Lung (tissue), 12 donors: Measurements from ENCODE around the gene NDUFS4. TPM values are rescaled to one million over a fixed set of nuclear protein-coding genes. Genes with fewer than 3 reads are reported as not detected.
"Not testable (repeated sequence)": the region's sequence is repeated elsewhere in the genome, so short reads cannot be mapped to it uniquely, and the experiment has no call there.

Experiments
- ATAC-seq: fragments of 200-7000 bp; cut with Tn5 transposase; one replicate; pipeline ENCODE4 v1.9.1; 2020; ENCODE audit warnings: moderate number of reproducible peaks; ENCODE audit not compliant: insufficient read depth, low FRiP score
- DNase-seq, 3 donors: peaks; one replicate each; pipeline ENCODE4 v3.0.0-alpha.2; 2013 to 2017
- H3K27ac ChIP-seq, 2 donors: one replicate each; pipeline ENCODE4 v1.5.1; 2013; ENCODE audit warnings: mild to moderate bottlenecking in 2 of 2, moderate library complexity in 2 of 2, control low read depth in 1 of 2, inconsistent platforms in 1 of 2, low read depth in 1 of 2, low read length in 1 of 2
- H3K27me3 ChIP-seq, 3 donors: one replicate each; pipeline ENCODE4 v1.5.1; 2013; ENCODE audit warnings: low read length in 2 of 3; ENCODE audit not compliant: control insufficient read depth in 3 of 3, insufficient read depth in 3 of 3
- H3K36me3 ChIP-seq, 4 donors: one replicate each; pipeline ENCODE4 v1.5.1; 2013; ENCODE audit warnings: low read length in 4 of 4, mild to moderate bottlenecking in 1 of 4, moderate library complexity in 1 of 4; ENCODE audit not compliant: control insufficient read depth in 4 of 4, insufficient read depth in 4 of 4
- H3K4me1 ChIP-seq, 5 donors: one replicate each; pipeline ENCODE4 v1.5.1; 2013; ENCODE audit warnings: low read length in 5 of 5, mild to moderate bottlenecking in 2 of 5, moderate library complexity in 1 of 5; ENCODE audit not compliant: control insufficient read depth in 5 of 5, insufficient read depth in 5 of 5
- H3K4me3 ChIP-seq: one replicate; pipeline ENCODE4 v1.5.1; 2013; ENCODE audit warnings: mild to moderate bottlenecking, control low read depth, moderate library complexity
- H3K9ac ChIP-seq, 2 donors: one replicate each; pipeline ENCODE4 v1.5.1; 2013; ENCODE audit warnings: low read length in 2 of 2, control low read depth in 1 of 2; ENCODE audit not compliant: insufficient read depth in 1 of 2
- H3K9me3 ChIP-seq, 4 donors: one replicate each; pipeline ENCODE4 v1.5.1; 2013; ENCODE audit warnings: low read length in 3 of 4, mild to moderate bottlenecking in 1 of 4, moderate library complexity in 1 of 4; ENCODE audit not compliant: control insufficient read depth in 4 of 4, insufficient read depth in 3 of 4
- WGBS, 2 donors: extraction: QIAGEN DNeasy Blood & Tissue Kit; methylation state at CpG; one replicate each; pipeline ENCODE4 v1.1.7; 2013; 5-methylcytosine and 5-hydroxymethylcytosine counted together
- polyA plus RNA-seq, 2 donors: library from polyadenylated mRNA; stranded (reverse); fragments of 200-250 nt; gene quantifications; one replicate each; pipeline ENCODE4 v1.2.1, GENCODE V29; 2013
- total RNA-seq, 2 donors: library from RNA; depleted of rRNA in 1 of 2; stranded (reverse); fragments of >200 nt in 1 of 2; gene quantifications; one replicate each; pipeline ENCODE4 v1.2.1, GENCODE V29; 2014 to 2021
- TF ChIP-seq, protein P1 (sequence below): IDR thresholded peaks from 2 replicates; pipeline ENCODE4 v1.5.1; 2012; ENCODE audit warnings: mild to moderate bottlenecking; ENCODE audit errors: control extremely low read depth, extremely low read depth
- donor health status: control.
- donor health status: control.
- donor health status: Bipolar disorder and iron deficiency.
- donor health status: healthy.
- donor health status: DM: yes; HTN: yes; CAD: no.

The NDUFS4 gene
- total and polyA plus RNA-seq, 4 donors, result 45.7 to 96.1 (median 61.8) TPM

GRCh38 chr5:53542926-53543325 is 17.5 kb upstream of the NDUFS4 start:
- DNase-seq, result no peak
- no peak for ATAC-seq
- H3K9me3 ChIP-seq, result no peaks in the 10 kb centered on the region
- H3K36me3 ChIP-seq, result no peaks in the 10 kb centered on the region
- WGBS, 2 donors, result 31 to 53% methylated on average over 2 of the region's 2 CpGs
- no peak overlapping the region for H3K9ac ChIP-seq
- TF ChIP-seq, protein P1, sequence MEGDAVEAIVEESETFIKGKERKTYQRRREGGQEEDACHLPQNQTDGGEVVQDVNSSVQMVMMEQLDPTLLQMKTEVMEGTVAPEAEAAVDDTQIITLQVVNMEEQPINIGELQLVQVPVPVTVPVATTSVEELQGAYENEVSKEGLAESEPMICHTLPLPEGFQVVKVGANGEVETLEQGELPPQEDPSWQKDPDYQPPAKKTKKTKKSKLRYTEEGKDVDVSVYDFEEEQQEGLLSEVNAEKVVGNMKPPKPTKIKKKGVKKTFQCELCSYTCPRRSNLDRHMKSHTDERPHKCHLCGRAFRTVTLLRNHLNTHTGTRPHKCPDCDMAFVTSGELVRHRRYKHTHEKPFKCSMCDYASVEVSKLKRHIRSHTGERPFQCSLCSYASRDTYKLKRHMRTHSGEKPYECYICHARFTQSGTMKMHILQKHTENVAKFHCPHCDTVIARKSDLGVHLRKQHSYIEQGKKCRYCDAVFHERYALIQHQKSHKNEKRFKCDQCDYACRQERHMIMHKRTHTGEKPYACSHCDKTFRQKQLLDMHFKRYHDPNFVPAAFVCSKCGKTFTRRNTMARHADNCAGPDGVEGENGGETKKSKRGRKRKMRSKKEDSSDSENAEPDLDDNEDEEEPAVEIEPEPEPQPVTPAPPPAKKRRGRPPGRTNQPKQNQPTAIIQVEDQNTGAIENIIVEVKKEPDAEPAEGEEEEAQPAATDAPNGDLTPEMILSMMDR, result no peak
- no peaks in the 10 kb centered on the region for H3K4me1 ChIP-seq
- H3K27me3 ChIP-seq, result peaks cover 0 to 2% (median 0%) of the 10 kb centered on the region in 3 donors
- no peak overlapping the region for H3K4me3 ChIP-seq
- no peak overlapping the region for H3K27ac ChIP-seq

DNA sequence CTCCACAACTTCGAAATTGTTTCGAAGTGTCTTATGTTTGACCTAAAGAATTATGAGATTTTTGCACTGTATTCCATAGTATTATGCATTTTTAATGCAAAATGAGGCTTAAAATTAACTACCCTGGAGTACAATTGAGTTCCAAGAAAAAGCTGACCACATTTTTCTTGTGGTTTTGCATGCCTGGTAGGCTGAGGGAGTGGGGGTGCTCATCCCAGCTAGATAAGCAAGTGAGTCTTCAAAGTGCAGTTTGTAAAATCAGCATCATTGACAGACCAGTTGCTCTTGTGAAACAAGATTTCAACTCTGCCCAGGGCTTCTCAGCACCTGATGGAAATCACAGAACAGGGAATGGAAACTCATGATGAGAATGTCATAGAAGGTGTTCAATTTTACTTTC is 17.0 kb upstream of the NDUFS4 start:
- Histone ChIP-seq H3K36me3 (no peaks in the 10 kb centered on the region), H3K9ac (no peak overlapping the region), H3K9me3 (no peaks in the 10 kb centered on the region), H3K4me3 (no peak overlapping the region), H3K27me3 (peaks cover 0 to 2% (median 0%) of the 10 kb centered on the region in 3 donors), H3K27ac (no peak overlapping the region), H3K4me1 (no peaks in the 10 kb centered on the region)
- TF ChIP-seq, protein P1, result no peak
- 54 to 71% methylated on average over 2 of the region's 2 CpGs for WGBS, 2 donors
- ATAC-seq, result no peak
- DNase-seq, result no peak

GRCh38 chr5:53545744-53546143 is 14.7 kb upstream of the NDUFS4 start:
- H3K36me3 ChIP-seq, result no peaks in the 10 kb centered on the region
- TF ChIP-seq, protein P1, result no peak
- no peaks in the 10 kb centered on the region for H3K9me3 ChIP-seq
- H3K9ac ChIP-seq, result no peak overlapping the region
- no peak for ATAC-seq
- no peak overlapping the region for H3K4me3 ChIP-seq
- no peaks in the 10 kb centered on the region for H3K4me1 ChIP-seq
- WGBS, 2 donors, result 47 to 48% methylated on average over 2 of the region's 2 CpGs
- peaks cover 0 to 2% (median 0%) of the 10 kb centered on the region in 3 donors for H3K27me3 ChIP-seq
- DNase-seq, result no peak
- H3K27ac ChIP-seq, result no peak overlapping the region

- WGBS, 2 donors, result 90 to 94% methylated on average over 4 of the region's 4 CpGs
These were observed 13.2 kb upstream of the NDUFS4 start for GRCh38 chr5:53547226-53547625.

GRCh38 chr5:53548501-53548900 is 11.9 kb upstream of the NDUFS4 start:
- H3K9ac ChIP-seq, H3K9me3 ChIP-seq, H3K4me1 ChIP-seq, H3K4me3 ChIP-seq, H3K27ac ChIP-seq, H3K36me3 ChIP-seq, H3K27me3 ChIP-seq, DNase-seq, ATAC-seq: not testable (repeated sequence)
- WGBS, 2 donors, result 91 to 93% methylated on average over 7 of the region's 7 CpGs

More at GRCh38 chr5:53547226-53547625, 13.2 kb upstream of the NDUFS4 start:
- no peaks in the 10 kb centered on the region for H3K36me3 ChIP-seq
- DNase-seq, result no peak
- no peak overlapping the region for H3K27ac ChIP-seq
- H3K4me3 ChIP-seq, result no peak overlapping the region
- no peak overlapping the region for H3K9ac ChIP-seq
- no peak for ATAC-seq
- peaks cover 0 to 2% (median 0%) of the 10 kb centered on the region in 3 donors for H3K27me3 ChIP-seq
- TF ChIP-seq, protein P1, result no peak
- no peaks in the 10 kb centered on the region for H3K9me3 ChIP-seq
- no peaks in the 10 kb centered on the region for H3K4me1 ChIP-seq
